Panc1 (cell line): ENCODE results near the gene FBXL15. TPM values are rescaled to one million over a fixed set of nuclear protein-coding genes. Genes with fewer than 3 reads are reported as not detected.

Experiments used
- ATAC-seq: fragments of 200-7000 bp; cut with Tn5 transposase; 2 replicates; pipeline ENCODE4 v1.9.1; 2020; ENCODE audit warnings: mild to moderate bottlenecking, moderate library complexity
- BruUV-seq: library from RNA; stranded (reverse); fragments of 400-500 nt; replicated peaks from 2 replicates; lab custom pipeline; 2021; lab: Mats Ljungman, UMichigan
- CTCF ChIA-PET: fragments of 300-600 bp; sonication (Branson Sonifier 250); formaldehyde crosslinking; loops from one replicate; lab custom pipeline; 2022; ENCODE audit warnings: antibody characterized with exemption; lab: Charles Lee
- POLR2A ChIA-PET: fragments of 300-600 bp; sonication (Branson Sonifier 250); formaldehyde crosslinking; loops from one replicate; lab custom pipeline; 2022; ENCODE audit warnings: antibody characterized with exemption; lab: Charles Lee
- DNase-seq: peaks from one replicate; pipeline ENCODE4 v3.0.0-alpha.2; 2010; ENCODE audit warnings: low read depth, low spot score
- H3K27ac ChIP-seq: 2 replicates; pipeline ENCODE4 v1.5.1; 2011; ENCODE audit warnings: mild to moderate bottlenecking, low read length, inconsistent platforms
- H3K27me3 ChIP-seq: fragments of 200-500 bp; sonication (Bioruptor generic); 2 replicates; pipeline ENCODE4 v1.6.0; 2014; ENCODE audit warnings: low read length, inconsistent platforms; ENCODE audit not compliant: control insufficient read depth, insufficient read depth
- H3K36me3 ChIP-seq: fragments of 200-500 bp; sonication (Bioruptor generic); 2 replicates; pipeline ENCODE4 v1.5.1; 2014; ENCODE audit warnings: inconsistent platforms, mild to moderate bottlenecking, low read length, moderate library complexity; ENCODE audit not compliant: control insufficient read depth, insufficient read depth
- H3K4me1 ChIP-seq: 2 replicates; pipeline ENCODE4 v1.5.1; 2011; ENCODE audit warnings: inconsistent platforms, mild to moderate bottlenecking, low read length, moderate library complexity; ENCODE audit not compliant: control insufficient read depth, insufficient read depth
- H3K4me3 ChIP-seq, 2 experiments: 2 replicates each; pipeline ENCODE4 v1.5.1; 2011 to 2012; ENCODE audit warnings: low read depth in 2 of 2, low read length in 2 of 2, mild to moderate bottlenecking in 2 of 2, inconsistent platforms in 1 of 2, moderate library complexity in 1 of 2
- H3K9me3 ChIP-seq: fragments of 200-500 bp; sonication (Bioruptor generic); 2 replicates; pipeline ENCODE4 v1.5.1; 2014; ENCODE audit warnings: low read depth, mild to moderate bottlenecking, inconsistent platforms, low read length, moderate library complexity; ENCODE audit not compliant: control insufficient read depth, insufficient read depth
- CTCF ChIP-seq: fragments of 450-650 bp; IDR thresholded peaks from 2 replicates; pipeline ENCODE4 v1.5.1; 2017; ENCODE audit warnings: mild to moderate bottlenecking
- POLR2AphosphoS5 ChIP-seq: IDR thresholded peaks from 2 replicates; pipeline ENCODE4 v1.6.1; 2012; ENCODE audit warnings: mild to moderate bottlenecking, low read depth, low read length, moderate library complexity
- REST ChIP-seq, 2 experiments: IDR thresholded peaks; 2 replicates each; pipeline ENCODE4 v1.6.1; 2011 to 2012; ENCODE audit warnings: low read depth in 2 of 2, control low read depth in 1 of 2, low read length in 1 of 2, mild to moderate bottlenecking in 1 of 2, moderate library complexity in 1 of 2; ENCODE audit not compliant: insufficient read depth in 1 of 2
- SIN3A ChIP-seq: IDR thresholded peaks from 2 replicates; pipeline ENCODE4 v1.6.1; 2012; ENCODE audit warnings: low read depth, mild to moderate bottlenecking, low read length, moderate library complexity, borderline replicate concordance; ENCODE audit not compliant: insufficient read depth
- TCF7L2 ChIP-seq: IDR thresholded peaks from 2 replicates; pipeline ENCODE4 v1.6.1; 2011; ENCODE audit warnings: mild to moderate bottlenecking, low read depth, low read length, inconsistent platforms
- in situ Hi-C: cut with HindIII; loops from 2 replicates; pipeline ENCODE4 v1.10.0; 2016; ENCODE audit warnings: low sequenced_read_pairs, low pct_unique_long_range_greater_than_20kb
- intact Hi-C: fragments of 100-400 bp; cut with micrococcal nuclease; formaldehyde crosslinking; loops from one replicate; pipeline ENCODE4 v1.10.0; 2022; ENCODE audit not compliant: unreplicated experiment
- total RNA-seq: library from RNA; stranded (reverse); gene quantifications from one replicate; pipeline ENCODE4 v1.2.1, GENCODE V29; 2021; ENCODE audit not compliant: unreplicated experiment

Gene FBXL15
- total RNA-seq, 1 experiment from 2014 or later = 7.9 TPM

GRCh38 chr10:102412293-102412692 lies 8.3 kb upstream of the FBXL15 start:
- in situ Hi-C loops (no loop called here), intact Hi-C loops (no loop called here)
- TF ChIP-seq POLR2AphosphoS5 = no peak
- TF ChIP-seq CTCF = no peak
- no peak for TF ChIP-seq SIN3A
- no peak for TF ChIP-seq REST (IDR thresholded peaks at IDR 0.05; ENCODE audit: insufficient read depth in 1 of 2, low read depth in 2 of 2, low read length in 1 of 2)
- no peak for TF ChIP-seq TCF7L2
- H3K36me3 ChIP-seq = no peaks in the 10 kb centered on the region; the same call in 1 of the 2 replicates
- no peak overlapping the region for H3K27ac ChIP-seq
- H3K4me1 ChIP-seq = peaks cover 8% of the 10 kb centered on the region
- H3K4me3 ChIP-seq = no peak overlapping the region
- no TSS peak for BruUV-seq
- 0 out of 2 replicates have a peak, but pooled peaks cover 2% of the 10 kb centered on the region for H3K27me3 ChIP-seq
- H3K9me3 ChIP-seq = no peaks in the 10 kb centered on the region
- ChIA-PET CTCF (no interaction called here), POLR2A (no interaction called here)
- DNase-seq (no peak), ATAC-seq (no peak)

- ChIA-PET POLR2A (no interaction called here), CTCF (no interaction called here)
- Histone ChIP-seq H3K36me3 (no peaks in the 10 kb centered on the region; the same call in 1 of the 2 replicates), H3K4me1 (peaks cover 8% of the 10 kb centered on the region), H3K27me3 (0 out of 2 replicates have a peak, but pooled peaks cover 2% of the 10 kb centered on the region), H3K27ac (no peak overlapping the region), H3K9me3 (no peaks in the 10 kb centered on the region), H3K4me3 (no peak overlapping the region)
- intact Hi-C loops (no loop called here), in situ Hi-C loops (no loop called here)
- no peak for TF ChIP-seq REST (IDR thresholded peaks at IDR 0.05; ENCODE audit: insufficient read depth in 1 of 2, low read depth in 2 of 2, low read length in 1 of 2)
- no peak for TF ChIP-seq SIN3A
- no peak for TF ChIP-seq CTCF
- TF ChIP-seq POLR2AphosphoS5 = no peak
- no peak for TF ChIP-seq TCF7L2
- no TSS peak for BruUV-seq
- ATAC-seq (no peak), DNase-seq (no peak)
Measured at GRCh38 chr10:102413053-102413705, 7.5 kb upstream of the FBXL15 start.
